WTC11 (cell line): ENCODE results near the gene UAP1L1. TPM values are rescaled to one million over a fixed set of nuclear protein-coding genes. Genes with fewer than 3 reads are reported as not detected.

Experiments used
- ATAC-seq: fragments of 200-7000 bp; cut with Tn5 transposase; 2 replicates; pipeline ENCODE4 v1.10.0; 2021; ENCODE audit warnings: mild to moderate bottlenecking, moderate library complexity
- CTCF ChIA-PET: fragments of 300-600 bp; sonication (Branson Sonifier 250); formaldehyde crosslinking; loops from one replicate; lab custom pipeline; 2021; ENCODE audit warnings: antibody characterized with exemption; lab: Charles Lee
- POLR2A ChIA-PET: fragments of 350-600 bp; sonication (Branson Sonifier 250); formaldehyde crosslinking; loops from one replicate; lab custom pipeline; 2021; ENCODE audit warnings: antibody characterized with exemption; lab: Charles Lee
- DNase-seq: peaks from one replicate; pipeline ENCODE4 v3.0.0; 2021; ENCODE audit warnings: low spot score
- H3K27ac Mint-ChIP-seq: 2 replicates; pipeline ENCODE4 v1.8.0; 2021; ENCODE audit warnings: mixed read lengths
- H3K27me3 Mint-ChIP-seq: 2 replicates; pipeline ENCODE4 v1.8.0; 2021; ENCODE audit warnings: low read depth, mild to moderate bottlenecking, moderate library complexity, mixed read lengths
- H3K36me3 Mint-ChIP-seq: 2 replicates; pipeline ENCODE4 v1.8.0; 2021; ENCODE audit warnings: mixed read lengths
- H3K4me1 Mint-ChIP-seq: 2 replicates; pipeline ENCODE4 v1.8.0; 2022; ENCODE audit warnings: mixed read lengths
- H3K4me3 Mint-ChIP-seq: 2 replicates; pipeline ENCODE4 v1.8.0; 2021; ENCODE audit warnings: mild to moderate bottlenecking, moderate library complexity, mixed read lengths
- H3K9me3 Mint-ChIP-seq: 2 replicates; pipeline ENCODE4 v1.8.0; 2021; ENCODE audit warnings: mixed read lengths
- AR ChIP-seq: fragments of 250-450 bp; sonication (Bioruptor Pico); IDR thresholded peaks from 2 replicates; pipeline ENCODE4 v1.9.0; 2021; ENCODE audit warnings: mild to moderate bottlenecking
- CREB1 ChIP-seq: sonication (generic); formaldehyde crosslinking; IDR thresholded peaks from 2 replicates; pipeline ENCODE4 v1.8.0; 2023; ENCODE audit warnings: mild to moderate bottlenecking, missing genetic modification reagents
- E2F1 ChIP-seq: sonication (generic); formaldehyde crosslinking; IDR thresholded peaks from 2 replicates; pipeline ENCODE4 v1.8.0; 2022; ENCODE audit warnings: mild to moderate bottlenecking, missing genetic modification reagents
- ETV6 ChIP-seq: sonication (generic); formaldehyde crosslinking; IDR thresholded peaks from 2 replicates; pipeline ENCODE4 v1.8.1; 2022; ENCODE audit warnings: mild to moderate bottlenecking, missing genetic modification reagents
- JUN ChIP-seq: sonication (generic); formaldehyde crosslinking; IDR thresholded peaks from 2 replicates; pipeline ENCODE4 v1.8.0; 2023; ENCODE audit warnings: mild to moderate bottlenecking, missing genetic modification reagents
- MAX ChIP-seq: sonication (generic); formaldehyde crosslinking; IDR thresholded peaks from 2 replicates; pipeline ENCODE4 v1.8.0; 2022; ENCODE audit warnings: mild to moderate bottlenecking, missing genetic modification reagents
- RORB ChIP-seq: fragments of 250-450 bp; sonication (Bioruptor Pico); IDR thresholded peaks from 2 replicates; pipeline ENCODE4 v1.9.0; 2021; ENCODE audit warnings: mild to moderate bottlenecking
- SMAD3 ChIP-seq: sonication (generic); formaldehyde crosslinking; IDR thresholded peaks from 2 replicates; pipeline ENCODE4 v1.8.0; 2022; ENCODE audit warnings: missing genetic modification reagents, mild to moderate bottlenecking, borderline replicate concordance
- ZNF263 ChIP-seq: sonication (generic); formaldehyde crosslinking; IDR thresholded peaks from 2 replicates; pipeline ENCODE4 v1.8.1; 2022; ENCODE audit warnings: low read depth, mild to moderate bottlenecking, moderate library complexity, missing genetic modification reagents
- ZNF317 ChIP-seq: sonication (generic); formaldehyde crosslinking; IDR thresholded peaks from 2 replicates; pipeline ENCODE4 v1.8.1; 2023; ENCODE audit warnings: low read depth, mild to moderate bottlenecking, moderate library complexity, missing genetic modification reagents, borderline replicate concordance
- ZNF512 ChIP-seq: sonication (generic); formaldehyde crosslinking; IDR thresholded peaks from 2 replicates; pipeline ENCODE4 v1.8.1; 2022; ENCODE audit warnings: missing genetic modification reagents, borderline replicate concordance
- total RNA-seq: library from RNA; stranded (reverse); gene quantifications from 3 replicates; pipeline ENCODE4 v1.2.3, GENCODE V29; 2021
- TF ChIP-seq, protein P1 (sequence below): sonication (generic); formaldehyde crosslinking; conservative IDR thresholded peaks from 2 replicates; pipeline ENCODE4 v1.8.1; 2022; ENCODE audit warnings: mild to moderate bottlenecking, missing genetic modification reagents
- TF ChIP-seq, protein P2 (sequence below): fragments of 250-450 bp; sonication (Bioruptor Pico); IDR thresholded peaks from 2 replicates; pipeline ENCODE4 v2.1.2; 2022; ENCODE audit warnings: mild to moderate bottlenecking, moderate library complexity
- TF ChIP-seq, protein P3 (sequence below): sonication (generic); formaldehyde crosslinking; IDR thresholded peaks from 2 replicates; pipeline ENCODE4 v1.8.1; 2022; ENCODE audit warnings: mild to moderate bottlenecking, missing genetic modification reagents, moderate library complexity, borderline replicate concordance
- TF ChIP-seq, protein P4 (sequence below): fragments of 200-600 bp; IDR thresholded peaks from 2 replicates; pipeline ENCODE4 v1.8.0; 2022; ENCODE audit warnings: antibody characterized with exemption
- TF ChIP-seq, protein P5 (sequence below): sonication (generic); formaldehyde crosslinking; conservative IDR thresholded peaks from 2 replicates; pipeline ENCODE4 v1.8.1; 2023; ENCODE audit warnings: mild to moderate bottlenecking, low read depth, missing genetic modification reagents, moderate library complexity
- TF ChIP-seq, protein P6 (sequence below): sonication (generic); formaldehyde crosslinking; IDR thresholded peaks from 2 replicates; pipeline ENCODE4 v1.8.0; 2022; ENCODE audit warnings: mild to moderate bottlenecking, missing genetic modification reagents

The UAP1L1 gene
- total RNA-seq, 1 experiment from 2014 or later = 17.7 TPM

DNA sequence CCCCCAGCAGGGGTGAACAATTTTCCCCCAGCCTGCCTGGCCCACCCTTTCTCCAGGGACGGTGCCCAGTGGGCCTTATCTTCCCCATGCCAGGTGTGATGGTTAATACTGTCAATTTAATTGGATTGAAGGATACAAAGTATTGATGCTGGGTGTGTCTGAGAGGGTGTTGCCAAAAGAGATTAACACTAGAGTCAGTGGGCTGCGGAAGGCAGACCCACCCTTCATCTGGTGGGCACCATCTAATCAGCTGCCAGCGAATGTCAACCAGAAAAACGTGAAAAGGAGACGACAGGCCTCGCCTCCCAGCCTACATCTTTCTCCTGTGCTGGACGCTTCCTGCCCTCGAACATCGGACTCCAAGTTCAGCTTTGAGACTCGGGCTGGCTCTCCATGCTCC lies 39.8 kb upstream of the UAP1L1 start:
- POLR2A ChIA-PET = no interaction called here
- H3K4me1 Mint-ChIP-seq = no peaks in the 10 kb centered on the region
- no peak overlapping the region for H3K4me3 Mint-ChIP-seq
- TF ChIP-seq, protein P1, sequence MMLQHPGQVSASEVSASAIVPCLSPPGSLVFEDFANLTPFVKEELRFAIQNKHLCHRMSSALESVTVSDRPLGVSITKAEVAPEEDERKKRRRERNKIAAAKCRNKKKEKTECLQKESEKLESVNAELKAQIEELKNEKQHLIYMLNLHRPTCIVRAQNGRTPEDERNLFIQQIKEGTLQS (CRISPR knock-in tag) = no peak
- TF ChIP-seq ZNF263 (CRISPR knock-in tag) (no peak), JUN (CRISPR knock-in tag) (no peak), CREB1 (CRISPR knock-in tag) (no peak), ZNF317 (no peak), MAX (CRISPR knock-in tag) (no peak), ZNF512 (CRISPR knock-in tag) (no peak), E2F1 (CRISPR knock-in tag) (no peak), RORB (no peak), AR (CRISPR knock-in tag) (no peak)
- TF ChIP-seq, protein P2, sequence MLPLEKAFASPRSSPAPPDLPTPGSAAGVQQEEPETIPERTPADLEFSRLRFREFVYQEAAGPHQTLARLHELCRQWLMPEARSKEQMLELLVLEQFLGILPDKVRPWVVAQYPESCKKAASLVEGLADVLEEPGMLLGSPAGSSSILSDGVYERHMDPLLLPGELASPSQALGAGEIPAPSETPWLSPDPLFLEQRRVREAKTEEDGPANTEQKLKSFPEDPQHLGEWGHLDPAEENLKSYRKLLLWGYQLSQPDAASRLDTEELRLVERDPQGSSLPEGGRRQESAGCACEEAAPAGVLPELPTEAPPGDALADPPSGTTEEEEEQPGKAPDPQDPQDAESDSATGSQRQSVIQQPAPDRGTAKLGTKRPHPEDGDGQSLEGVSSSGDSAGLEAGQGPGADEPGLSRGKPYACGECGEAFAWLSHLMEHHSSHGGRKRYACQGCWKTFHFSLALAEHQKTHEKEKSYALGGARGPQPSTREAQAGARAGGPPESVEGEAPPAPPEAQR (CRISPR knock-in tag) = no peak
- TF ChIP-seq, protein P3, sequence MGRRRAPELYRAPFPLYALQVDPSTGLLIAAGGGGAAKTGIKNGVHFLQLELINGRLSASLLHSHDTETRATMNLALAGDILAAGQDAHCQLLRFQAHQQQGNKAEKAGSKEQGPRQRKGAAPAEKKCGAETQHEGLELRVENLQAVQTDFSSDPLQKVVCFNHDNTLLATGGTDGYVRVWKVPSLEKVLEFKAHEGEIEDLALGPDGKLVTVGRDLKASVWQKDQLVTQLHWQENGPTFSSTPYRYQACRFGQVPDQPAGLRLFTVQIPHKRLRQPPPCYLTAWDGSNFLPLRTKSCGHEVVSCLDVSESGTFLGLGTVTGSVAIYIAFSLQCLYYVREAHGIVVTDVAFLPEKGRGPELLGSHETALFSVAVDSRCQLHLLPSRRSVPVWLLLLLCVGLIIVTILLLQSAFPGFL (CRISPR knock-in tag) = no peak
- TF ChIP-seq, protein P4, sequence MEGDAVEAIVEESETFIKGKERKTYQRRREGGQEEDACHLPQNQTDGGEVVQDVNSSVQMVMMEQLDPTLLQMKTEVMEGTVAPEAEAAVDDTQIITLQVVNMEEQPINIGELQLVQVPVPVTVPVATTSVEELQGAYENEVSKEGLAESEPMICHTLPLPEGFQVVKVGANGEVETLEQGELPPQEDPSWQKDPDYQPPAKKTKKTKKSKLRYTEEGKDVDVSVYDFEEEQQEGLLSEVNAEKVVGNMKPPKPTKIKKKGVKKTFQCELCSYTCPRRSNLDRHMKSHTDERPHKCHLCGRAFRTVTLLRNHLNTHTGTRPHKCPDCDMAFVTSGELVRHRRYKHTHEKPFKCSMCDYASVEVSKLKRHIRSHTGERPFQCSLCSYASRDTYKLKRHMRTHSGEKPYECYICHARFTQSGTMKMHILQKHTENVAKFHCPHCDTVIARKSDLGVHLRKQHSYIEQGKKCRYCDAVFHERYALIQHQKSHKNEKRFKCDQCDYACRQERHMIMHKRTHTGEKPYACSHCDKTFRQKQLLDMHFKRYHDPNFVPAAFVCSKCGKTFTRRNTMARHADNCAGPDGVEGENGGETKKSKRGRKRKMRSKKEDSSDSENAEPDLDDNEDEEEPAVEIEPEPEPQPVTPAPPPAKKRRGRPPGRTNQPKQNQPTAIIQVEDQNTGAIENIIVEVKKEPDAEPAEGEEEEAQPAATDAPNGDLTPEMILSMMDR = no peak
- no peak for ATAC-seq
- peaks cover 5% of the 10 kb centered on the region; the same call in 1 of the 2 replicates for H3K36me3 Mint-ChIP-seq
- no peak overlapping the region for H3K27ac Mint-ChIP-seq
- DNase-seq = no peak
- H3K9me3 Mint-ChIP-seq = no peaks in the 10 kb centered on the region
- CTCF ChIA-PET = interaction anchor here (1.1 to 4.9 kb wide), 4 partner anchors 8 to 152 kb away, joined by 3 to 63 read pairs (median 14); partner anchors contain the start of genes NPDC1 and SSNA1
- no peaks in the 10 kb centered on the region for H3K27me3 Mint-ChIP-seq

DNA sequence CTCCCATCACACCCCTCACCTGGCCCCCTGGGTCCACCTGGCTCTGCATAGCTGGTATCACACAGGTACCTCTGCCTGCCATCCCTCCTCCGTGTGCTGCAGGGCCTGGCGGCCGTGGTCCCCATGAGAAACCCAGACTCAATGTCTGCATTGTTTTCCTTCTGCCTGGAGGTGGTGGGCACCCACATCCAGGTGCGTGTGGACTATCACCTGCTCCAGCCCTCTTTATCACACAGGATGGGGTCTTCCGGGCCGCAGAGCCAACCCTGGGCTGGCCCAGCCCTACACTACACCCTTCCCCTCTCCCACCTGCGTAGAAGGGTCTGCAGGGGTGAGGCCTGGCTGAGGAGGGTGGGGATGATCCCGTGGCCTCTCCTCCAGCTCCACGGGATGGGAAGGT lies 38.4 kb upstream of the UAP1L1 start:
- no peak for TF ChIP-seq E2F1 (CRISPR knock-in tag)
- no peak for TF ChIP-seq SMAD3 (CRISPR knock-in tag)
- TF ChIP-seq, protein P5, sequence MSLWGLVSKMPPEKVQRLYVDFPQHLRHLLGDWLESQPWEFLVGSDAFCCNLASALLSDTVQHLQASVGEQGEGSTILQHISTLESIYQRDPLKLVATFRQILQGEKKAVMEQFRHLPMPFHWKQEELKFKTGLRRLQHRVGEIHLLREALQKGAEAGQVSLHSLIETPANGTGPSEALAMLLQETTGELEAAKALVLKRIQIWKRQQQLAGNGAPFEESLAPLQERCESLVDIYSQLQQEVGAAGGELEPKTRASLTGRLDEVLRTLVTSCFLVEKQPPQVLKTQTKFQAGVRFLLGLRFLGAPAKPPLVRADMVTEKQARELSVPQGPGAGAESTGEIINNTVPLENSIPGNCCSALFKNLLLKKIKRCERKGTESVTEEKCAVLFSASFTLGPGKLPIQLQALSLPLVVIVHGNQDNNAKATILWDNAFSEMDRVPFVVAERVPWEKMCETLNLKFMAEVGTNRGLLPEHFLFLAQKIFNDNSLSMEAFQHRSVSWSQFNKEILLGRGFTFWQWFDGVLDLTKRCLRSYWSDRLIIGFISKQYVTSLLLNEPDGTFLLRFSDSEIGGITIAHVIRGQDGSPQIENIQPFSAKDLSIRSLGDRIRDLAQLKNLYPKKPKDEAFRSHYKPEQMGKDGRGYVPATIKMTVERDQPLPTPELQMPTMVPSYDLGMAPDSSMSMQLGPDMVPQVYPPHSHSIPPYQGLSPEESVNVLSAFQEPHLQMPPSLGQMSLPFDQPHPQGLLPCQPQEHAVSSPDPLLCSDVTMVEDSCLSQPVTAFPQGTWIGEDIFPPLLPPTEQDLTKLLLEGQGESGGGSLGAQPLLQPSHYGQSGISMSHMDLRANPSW = no peak
- TF ChIP-seq, protein P6, sequence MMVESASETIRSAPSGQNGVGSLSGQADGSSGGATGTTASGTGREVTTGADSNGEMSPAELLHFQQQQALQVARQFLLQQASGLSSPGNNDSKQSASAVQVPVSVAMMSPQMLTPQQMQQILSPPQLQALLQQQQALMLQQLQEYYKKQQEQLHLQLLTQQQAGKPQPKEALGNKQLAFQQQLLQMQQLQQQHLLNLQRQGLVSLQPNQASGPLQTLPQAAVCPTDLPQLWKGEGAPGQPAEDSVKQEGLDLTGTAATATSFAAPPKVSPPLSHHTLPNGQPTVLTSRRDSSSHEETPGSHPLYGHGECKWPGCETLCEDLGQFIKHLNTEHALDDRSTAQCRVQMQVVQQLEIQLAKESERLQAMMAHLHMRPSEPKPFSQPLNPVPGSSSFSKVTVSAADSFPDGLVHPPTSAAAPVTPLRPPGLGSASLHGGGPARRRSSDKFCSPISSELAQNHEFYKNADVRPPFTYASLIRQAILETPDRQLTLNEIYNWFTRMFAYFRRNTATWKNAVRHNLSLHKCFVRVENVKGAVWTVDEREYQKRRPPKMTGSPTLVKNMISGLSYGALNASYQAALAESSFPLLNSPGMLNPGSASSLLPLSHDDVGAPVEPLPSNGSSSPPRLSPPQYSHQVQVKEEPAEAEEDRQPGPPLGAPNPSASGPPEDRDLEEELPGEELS (CRISPR knock-in tag) = no peak
- TF ChIP-seq ETV6 (CRISPR knock-in tag) = no peak
- Mint-ChIP-seq H3K36me3 (peaks cover 5% of the 10 kb centered on the region; the same call in 1 of the 2 replicates), H3K27me3 (no peaks in the 10 kb centered on the region), H3K9me3 (no peaks in the 10 kb centered on the region), H3K27ac (no peak overlapping the region), H3K4me3 (no peak overlapping the region), H3K4me1 (no peaks in the 10 kb centered on the region)
- no peak for DNase-seq
- CTCF ChIA-PET = interaction anchor here (0.6 to 4.6 kb wide), 3 partner anchors 10 to 185 kb away, joined by 3 to 23 read pairs (median 4); no protein-coding TSS in a partner anchor
- ATAC-seq = no peak
- POLR2A ChIA-PET = no interaction called here
